GM12892 (cell line): ENCODE data around the gene EHBP1L1.

Experiments used
- POLR2A ChIP-seq: IDR thresholded peaks from 2 replicates; pipeline ENCODE4 v1.6.1; 2011; ENCODE audit warnings: low read depth, low read length, control low read depth
- POLR2AphosphoS5 ChIP-seq: IDR thresholded peaks from 2 replicates; pipeline ENCODE4 v1.6.1; 2011; ENCODE audit warnings: low read depth, low read length, control low read depth

DNA sequence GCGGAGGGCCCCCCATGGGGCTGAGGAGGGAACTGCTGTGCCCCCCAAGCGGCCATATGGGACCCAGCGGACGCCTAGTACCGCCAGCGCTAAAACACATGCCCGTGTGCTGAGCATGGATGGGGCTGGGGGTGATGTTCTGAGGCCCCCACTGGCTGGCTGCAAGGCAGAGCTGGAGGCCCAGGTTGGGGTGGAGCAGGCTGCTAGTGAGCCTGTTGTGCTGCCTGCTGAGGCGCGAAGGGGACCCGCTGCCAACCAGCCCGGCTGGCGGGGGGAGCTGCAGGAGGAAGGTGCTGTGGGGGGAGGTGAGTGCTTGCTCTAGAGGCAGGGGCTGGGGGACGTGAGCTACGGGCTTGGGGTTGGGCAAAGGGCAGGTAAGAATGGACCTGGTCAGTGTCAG is 42.9 kb downstream of the EHBP1L1 start:
- TF ChIP-seq POLR2A (no peak), POLR2AphosphoS5 (no peak)
